ENCODE data around the gene PGAM1.

PGAM1 gene

GRCh38 chr10:97435211-97435610 is 9.2 kb downstream of the PGAM1 start (continued):
- TF ChIP-seq ZFP37 (tag by site-specific recombination; IDR thresholded peaks at IDR 0.05) (no peak), ZNF248 (tag by site-specific recombination; IDR thresholded peaks at IDR 0.05) (no peak), ZNF701 (tag by site-specific recombination; IDR thresholded peaks at IDR 0.05) (no peak), ZBTB17 (tag by site-specific recombination; IDR thresholded peaks at IDR 0.05) (no peak)

DNA sequence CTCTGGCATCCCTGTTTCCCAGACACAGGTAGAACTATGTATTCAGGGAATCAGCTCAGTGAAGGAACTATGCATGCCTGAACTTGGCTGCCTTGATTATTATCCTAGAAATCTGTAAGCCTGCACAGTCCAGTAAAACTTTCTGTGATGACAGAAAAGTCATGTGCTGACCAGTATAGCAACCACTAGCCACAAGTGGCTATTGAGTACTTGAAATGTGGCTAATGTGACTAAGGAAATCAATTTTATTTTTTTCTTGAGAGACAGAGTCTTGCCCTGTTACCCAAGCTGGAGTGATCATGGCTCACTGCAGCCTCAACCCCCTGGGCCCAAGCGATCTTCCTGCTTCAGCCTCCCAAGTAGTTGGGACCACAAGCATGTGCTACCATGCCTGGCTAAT is 16.3 kb downstream of the PGAM1 start:
- Histone ChIP-seq H3K36me3 (ENCODE audit: control insufficient read depth in 2 of 2, insufficient read depth in 1 of 2, low read length in 2 of 2) (peaks cover 49 to 50% of the 10 kb centered on the region in 2 experiments), H3K4me1 (ENCODE audit: control insufficient read depth, insufficient read depth, low read length) (peaks cover 2% of the 10 kb centered on the region; the same call in 1 of the 2 replicates), H3K27ac (ENCODE audit: extremely low read depth, low read depth, low read length) (no peak overlapping the region), H3K9me3 (ENCODE audit: control insufficient read depth, insufficient read depth, low read depth, low read length) (no peaks in the 10 kb centered on the region), H3K4me3 (ENCODE audit: low read depth, low read length) (no peak overlapping the region)
- ChIA-PET CTCF (interaction anchor here (0.7 kb wide), 1 partner anchor 45 kb away, joined by 3 read pairs; no protein-coding TSS in a partner anchor), POLR2A (no interaction called here)
- no peak for TF ChIP-seq WT1 (tag by site-specific recombination; IDR thresholded peaks at IDR 0.05)
- TF ChIP-seq ZNF624 (tag by site-specific recombination; IDR thresholded peaks at IDR 0.05) = no peak
- TF ChIP-seq ZNF132 (tag by site-specific recombination; IDR thresholded peaks at IDR 0.05; ENCODE audit: borderline replicate concordance) = no peak
- TF ChIP-seq ZBTB17 (tag by site-specific recombination; IDR thresholded peaks at IDR 0.05) = no peak
- no peak for TF ChIP-seq ZNF521 (tag by site-specific recombination; IDR thresholded peaks at IDR 0.05)
- TF ChIP-seq ZNF830 (tag by site-specific recombination; IDR thresholded peaks at IDR 0.05; ENCODE audit: low read depth) = no peak
- TF ChIP-seq ZNF324 (tag by site-specific recombination; IDR thresholded peaks at IDR 0.05) = no peak
- no peak for TF ChIP-seq ZNF366 (tag by site-specific recombination; conservative IDR thresholded peaks at IDR 0.05)
- no peak for TF ChIP-seq ZNF341 (tag by site-specific recombination; IDR thresholded peaks at IDR 0.05; ENCODE audit: low read depth)
- TF ChIP-seq, protein P1, sequence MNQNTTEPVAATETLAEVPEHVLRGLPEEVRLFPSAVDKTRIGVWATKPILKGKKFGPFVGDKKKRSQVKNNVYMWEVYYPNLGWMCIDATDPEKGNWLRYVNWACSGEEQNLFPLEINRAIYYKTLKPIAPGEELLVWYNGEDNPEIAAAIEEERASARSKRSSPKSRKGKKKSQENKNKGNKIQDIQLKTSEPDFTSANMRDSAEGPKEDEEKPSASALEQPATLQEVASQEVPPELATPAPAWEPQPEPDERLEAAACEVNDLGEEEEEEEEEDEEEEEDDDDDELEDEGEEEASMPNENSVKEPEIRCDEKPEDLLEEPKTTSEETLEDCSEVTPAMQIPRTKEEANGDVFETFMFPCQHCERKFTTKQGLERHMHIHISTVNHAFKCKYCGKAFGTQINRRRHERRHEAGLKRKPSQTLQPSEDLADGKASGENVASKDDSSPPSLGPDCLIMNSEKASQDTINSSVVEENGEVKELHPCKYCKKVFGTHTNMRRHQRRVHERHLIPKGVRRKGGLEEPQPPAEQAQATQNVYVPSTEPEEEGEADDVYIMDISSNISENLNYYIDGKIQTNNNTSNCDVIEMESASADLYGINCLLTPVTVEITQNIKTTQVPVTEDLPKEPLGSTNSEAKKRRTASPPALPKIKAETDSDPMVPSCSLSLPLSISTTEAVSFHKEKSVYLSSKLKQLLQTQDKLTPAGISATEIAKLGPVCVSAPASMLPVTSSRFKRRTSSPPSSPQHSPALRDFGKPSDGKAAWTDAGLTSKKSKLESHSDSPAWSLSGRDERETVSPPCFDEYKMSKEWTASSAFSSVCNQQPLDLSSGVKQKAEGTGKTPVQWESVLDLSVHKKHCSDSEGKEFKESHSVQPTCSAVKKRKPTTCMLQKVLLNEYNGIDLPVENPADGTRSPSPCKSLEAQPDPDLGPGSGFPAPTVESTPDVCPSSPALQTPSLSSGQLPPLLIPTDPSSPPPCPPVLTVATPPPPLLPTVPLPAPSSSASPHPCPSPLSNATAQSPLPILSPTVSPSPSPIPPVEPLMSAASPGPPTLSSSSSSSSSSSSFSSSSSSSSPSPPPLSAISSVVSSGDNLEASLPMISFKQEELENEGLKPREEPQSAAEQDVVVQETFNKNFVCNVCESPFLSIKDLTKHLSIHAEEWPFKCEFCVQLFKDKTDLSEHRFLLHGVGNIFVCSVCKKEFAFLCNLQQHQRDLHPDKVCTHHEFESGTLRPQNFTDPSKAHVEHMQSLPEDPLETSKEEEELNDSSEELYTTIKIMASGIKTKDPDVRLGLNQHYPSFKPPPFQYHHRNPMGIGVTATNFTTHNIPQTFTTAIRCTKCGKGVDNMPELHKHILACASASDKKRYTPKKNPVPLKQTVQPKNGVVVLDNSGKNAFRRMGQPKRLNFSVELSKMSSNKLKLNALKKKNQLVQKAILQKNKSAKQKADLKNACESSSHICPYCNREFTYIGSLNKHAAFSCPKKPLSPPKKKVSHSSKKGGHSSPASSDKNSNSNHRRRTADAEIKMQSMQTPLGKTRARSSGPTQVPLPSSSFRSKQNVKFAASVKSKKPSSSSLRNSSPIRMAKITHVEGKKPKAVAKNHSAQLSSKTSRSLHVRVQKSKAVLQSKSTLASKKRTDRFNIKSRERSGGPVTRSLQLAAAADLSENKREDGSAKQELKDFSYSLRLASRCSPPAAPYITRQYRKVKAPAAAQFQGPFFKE (tag by site-specific recombination; IDR thresholded peaks at IDR 0.05; ENCODE audit: borderline replicate concordance) = no peak
- TF ChIP-seq ZNF146 (tag by site-specific recombination; IDR thresholded peaks at IDR 0.05) = no peak
- no peak for TF ChIP-seq ZNF600 (tag by site-specific recombination; IDR thresholded peaks at IDR 0.05)
- TF ChIP-seq ZNF354C (tag by site-specific recombination; IDR thresholded peaks at IDR 0.05; ENCODE audit: borderline replicate concordance, low read depth) = no peak

DNA sequence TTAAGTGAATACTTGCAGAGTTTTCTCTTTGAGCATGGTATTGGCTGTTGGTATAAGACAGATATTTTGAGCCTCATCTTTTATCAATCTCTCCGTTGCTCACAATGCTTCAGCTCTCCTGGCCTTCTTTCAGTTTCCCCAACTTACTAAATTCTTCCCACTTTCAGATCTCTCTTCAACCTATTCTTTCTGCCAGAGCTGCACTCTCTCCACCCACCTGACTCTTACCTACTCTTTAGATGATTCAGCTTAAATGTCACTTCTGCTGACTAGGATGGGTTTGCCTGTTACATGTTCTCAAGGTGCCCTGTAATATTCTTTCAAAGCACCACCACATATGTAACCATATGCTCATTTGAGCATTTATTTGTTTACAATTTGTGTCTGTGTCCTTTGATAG is 18.2 kb downstream of the PGAM1 start:
- ChIA-PET POLR2A (interaction anchor here (1.7 to 2.0 kb wide), 2 partner anchors 10 to 11 kb away, joined by 5 to 11 read pairs; no protein-coding TSS in a partner anchor), CTCF (interaction anchor here (0.6 to 0.8 kb wide), 2 partner anchors 18 to 38 kb away, joined by 3 read pairs; no protein-coding TSS in a partner anchor)
- Histone ChIP-seq H3K27ac (ENCODE audit: extremely low read depth, low read depth, low read length) (no peak overlapping the region), H3K4me3 (ENCODE audit: low read depth, low read length) (no peak overlapping the region), H3K9me3 (ENCODE audit: control insufficient read depth, insufficient read depth, low read depth, low read length) (no peaks in the 10 kb centered on the region), H3K36me3 (ENCODE audit: control insufficient read depth in 2 of 2, insufficient read depth in 1 of 2, low read length in 2 of 2) (peaks cover 33% of the 10 kb centered on the region in 2 experiments), H3K4me1 (ENCODE audit: control insufficient read depth, insufficient read depth, low read length) (peaks cover 6% of the 10 kb centered on the region; the same call in 1 of the 2 replicates)
- TF ChIP-seq ZNF433 (tag by site-specific recombination; IDR thresholded peaks at IDR 0.05; ENCODE audit: low read depth) (no peak), SP2 (tag by site-specific recombination; IDR thresholded peaks at IDR 0.05) (no peak), ZNF239 (tag by site-specific recombination; IDR thresholded peaks at IDR 0.05) (no peak), ZNF530 (tag by site-specific recombination; IDR thresholded peaks at IDR 0.05; ENCODE audit: low read depth) (no peak), ZNF76 (tag by site-specific recombination; IDR thresholded peaks at IDR 0.05; ENCODE audit: borderline replicate concordance, low read depth) (no peak), ZNF211 (tag by site-specific recombination; IDR thresholded peaks at IDR 0.05; ENCODE audit: low read depth) (no peak)
- TF ChIP-seq, protein P2, sequence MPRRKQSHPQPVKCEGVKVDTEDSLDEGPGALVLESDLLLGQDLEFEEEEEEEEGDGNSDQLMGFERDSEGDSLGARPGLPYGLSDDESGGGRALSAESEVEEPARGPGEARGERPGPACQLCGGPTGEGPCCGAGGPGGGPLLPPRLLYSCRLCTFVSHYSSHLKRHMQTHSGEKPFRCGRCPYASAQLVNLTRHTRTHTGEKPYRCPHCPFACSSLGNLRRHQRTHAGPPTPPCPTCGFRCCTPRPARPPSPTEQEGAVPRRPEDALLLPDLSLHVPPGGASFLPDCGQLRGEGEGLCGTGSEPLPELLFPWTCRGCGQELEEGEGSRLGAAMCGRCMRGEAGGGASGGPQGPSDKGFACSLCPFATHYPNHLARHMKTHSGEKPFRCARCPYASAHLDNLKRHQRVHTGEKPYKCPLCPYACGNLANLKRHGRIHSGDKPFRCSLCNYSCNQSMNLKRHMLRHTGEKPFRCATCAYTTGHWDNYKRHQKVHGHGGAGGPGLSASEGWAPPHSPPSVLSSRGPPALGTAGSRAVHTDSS (tag by site-specific recombination; IDR thresholded peaks at IDR 0.05) = no peak
- TF ChIP-seq, protein P3, sequence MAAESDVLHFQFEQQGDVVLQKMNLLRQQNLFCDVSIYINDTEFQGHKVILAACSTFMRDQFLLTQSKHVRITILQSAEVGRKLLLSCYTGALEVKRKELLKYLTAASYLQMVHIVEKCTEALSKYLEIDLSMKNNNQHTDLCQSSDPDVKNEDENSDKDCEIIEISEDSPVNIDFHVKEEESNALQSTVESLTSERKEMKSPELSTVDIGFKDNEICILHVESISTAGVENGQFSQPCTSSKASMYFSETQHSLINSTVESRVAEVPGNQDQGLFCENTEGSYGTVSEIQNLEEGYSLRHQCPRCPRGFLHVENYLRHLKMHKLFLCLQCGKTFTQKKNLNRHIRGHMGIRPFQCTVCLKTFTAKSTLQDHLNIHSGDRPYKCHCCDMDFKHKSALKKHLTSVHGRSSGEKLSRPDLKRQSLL (tag by site-specific recombination; IDR thresholded peaks at IDR 0.05) = no peak

Measured in HEK293 (cell line).